B cell (primary cell): ENCODE data around the gene LRRC4B.

Experiments used
- EZH2 ChIP-seq: IDR thresholded peaks from 2 replicates; pipeline ENCODE4 v1.6.1; 2012; ENCODE audit warnings: borderline replicate concordance, low read depth, mild to moderate bottlenecking, moderate library complexity, low read length; ENCODE audit not compliant: insufficient read depth, poor library complexity, severe bottlenecking
- TF ChIP-seq, protein P1 (sequence below): fragments of 200-600 bp; IDR thresholded peaks from one replicate; pipeline ENCODE4 v1.8.0; 2022; ENCODE audit warnings: antibody characterized with exemption, mild to moderate bottlenecking

DNA sequence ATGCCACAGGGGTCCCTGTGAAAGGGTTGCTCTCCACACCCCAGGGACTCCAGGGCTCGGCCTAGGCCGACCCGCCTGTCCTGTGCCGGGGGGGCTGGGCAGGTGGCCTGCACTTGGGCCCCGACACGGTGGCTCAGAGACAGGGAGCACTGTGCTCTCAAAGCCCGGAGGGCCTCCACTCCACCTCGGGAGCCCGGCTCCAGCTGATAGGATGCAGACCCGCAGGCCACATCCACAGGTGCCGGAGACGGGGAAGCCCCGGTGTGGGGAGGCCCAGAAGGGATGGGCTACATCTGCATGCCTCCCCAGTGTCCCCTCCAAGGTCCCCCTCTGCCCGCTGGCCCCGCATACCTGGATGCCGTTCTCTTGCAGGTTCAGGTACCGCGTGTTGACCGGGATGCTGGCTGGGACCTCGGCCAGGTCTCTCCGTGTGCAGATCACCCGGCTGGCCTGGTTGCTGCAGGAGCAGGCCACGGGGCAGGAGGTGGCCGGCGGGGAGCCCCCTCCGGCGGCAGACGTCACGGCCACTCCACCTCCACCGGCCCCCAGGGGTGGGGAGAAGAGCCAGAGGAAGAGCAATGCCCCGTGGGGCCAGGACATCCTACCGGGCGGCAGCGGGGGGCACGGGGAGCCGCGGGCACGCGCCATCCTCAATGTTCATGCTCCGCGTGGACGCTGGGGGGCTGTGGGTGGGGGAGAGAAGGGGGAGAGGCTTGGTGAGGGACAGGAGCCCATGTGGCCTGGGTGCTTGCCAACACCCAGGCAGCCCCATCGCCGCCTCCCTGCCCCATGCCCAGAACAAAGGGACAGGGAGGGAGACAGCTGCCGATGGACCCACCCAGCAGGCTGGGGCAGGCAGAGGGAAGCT is 19.8 kb downstream of the LRRC4B start:
- TF ChIP-seq EZH2, result no peak
- TF ChIP-seq, protein P1, sequence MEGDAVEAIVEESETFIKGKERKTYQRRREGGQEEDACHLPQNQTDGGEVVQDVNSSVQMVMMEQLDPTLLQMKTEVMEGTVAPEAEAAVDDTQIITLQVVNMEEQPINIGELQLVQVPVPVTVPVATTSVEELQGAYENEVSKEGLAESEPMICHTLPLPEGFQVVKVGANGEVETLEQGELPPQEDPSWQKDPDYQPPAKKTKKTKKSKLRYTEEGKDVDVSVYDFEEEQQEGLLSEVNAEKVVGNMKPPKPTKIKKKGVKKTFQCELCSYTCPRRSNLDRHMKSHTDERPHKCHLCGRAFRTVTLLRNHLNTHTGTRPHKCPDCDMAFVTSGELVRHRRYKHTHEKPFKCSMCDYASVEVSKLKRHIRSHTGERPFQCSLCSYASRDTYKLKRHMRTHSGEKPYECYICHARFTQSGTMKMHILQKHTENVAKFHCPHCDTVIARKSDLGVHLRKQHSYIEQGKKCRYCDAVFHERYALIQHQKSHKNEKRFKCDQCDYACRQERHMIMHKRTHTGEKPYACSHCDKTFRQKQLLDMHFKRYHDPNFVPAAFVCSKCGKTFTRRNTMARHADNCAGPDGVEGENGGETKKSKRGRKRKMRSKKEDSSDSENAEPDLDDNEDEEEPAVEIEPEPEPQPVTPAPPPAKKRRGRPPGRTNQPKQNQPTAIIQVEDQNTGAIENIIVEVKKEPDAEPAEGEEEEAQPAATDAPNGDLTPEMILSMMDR, result no peak
